Keratinocyte (primary cell): ENCODE results near the gene RNASE8. TPM values are rescaled to one million over a fixed set of nuclear protein-coding genes. Genes with fewer than 3 reads are reported as not detected.

Experiments
- DNase-seq: peaks from one replicate; pipeline ENCODE4 v3.0.0-alpha.2; 2011; ENCODE audit warnings: low read depth, missing footprints, low spot score
- FAIRE-seq: peaks from 2 replicates; lab custom pipeline; 2011; peaks lifted over from hg19 to GRCh38; lab: Jason Lieb, UNC
- H2AFZ ChIP-seq: 2 replicates; pipeline ENCODE4 v1.6.0; 2012; ENCODE audit warnings: low read length, control low read depth, inconsistent platforms; ENCODE audit not compliant: control insufficient read depth
- H3K27ac ChIP-seq: 2 replicates; pipeline ENCODE4 v1.5.1; 2011; ENCODE audit warnings: low read length; ENCODE audit not compliant: control insufficient read depth, insufficient read depth
- H3K27me3 ChIP-seq: 3 replicates; pipeline ENCODE4 v1.6.0; 2011; ENCODE audit warnings: low read length; ENCODE audit not compliant: control insufficient read depth, insufficient read depth; ENCODE audit errors: extremely low read depth
- H3K36me3 ChIP-seq, 2 experiments: 2 replicates in 1 of 2; 3 replicates in 1 of 2; pipeline ENCODE4 v1.5.1; 2011; ENCODE audit warnings: low read length in 2 of 2, mild to moderate bottlenecking in 1 of 2; ENCODE audit not compliant: control insufficient read depth in 2 of 2, insufficient read depth in 2 of 2; ENCODE audit errors: extremely low read depth in 1 of 2
- H3K4me1 ChIP-seq: 3 replicates; pipeline ENCODE4 v1.5.1; 2011; ENCODE audit warnings: low read length; ENCODE audit not compliant: control insufficient read depth, insufficient read depth; ENCODE audit errors: extremely low read depth
- H3K4me2 ChIP-seq: 3 replicates; pipeline ENCODE4 v1.6.0; 2011; ENCODE audit warnings: low read depth, low read length; ENCODE audit not compliant: control insufficient read depth, insufficient read depth; ENCODE audit errors: extremely low read depth
- H3K4me3 ChIP-seq, 3 experiments: fragments of 200-600 bp in 1 of 3; sonication (generic) in 1 of 3; 2 replicates in 2 of 3; 3 replicates in 1 of 3; pipeline ENCODE4 v1.5.1; 2011 to 2016; ENCODE audit warnings: low read length in 3 of 3, mild to moderate bottlenecking in 3 of 3, control low read depth in 2 of 3, inconsistent platforms in 1 of 3, low read depth in 1 of 3, mixed read lengths in 1 of 3, mixed run types in 1 of 3, moderate library complexity in 1 of 3; ENCODE audit not compliant: control insufficient read depth in 2 of 3, insufficient read depth in 2 of 3; ENCODE audit errors: extremely low read depth in 1 of 3
- H3K79me2 ChIP-seq: 2 replicates; pipeline ENCODE4 v1.6.0; 2012; ENCODE audit warnings: low read length; ENCODE audit not compliant: control insufficient read depth, insufficient read depth
- H3K9ac ChIP-seq: 3 replicates; pipeline ENCODE4 v1.6.0; 2011; ENCODE audit warnings: low read length; ENCODE audit not compliant: control insufficient read depth, insufficient read depth; ENCODE audit errors: extremely low read depth
- H3K9me1 ChIP-seq: 3 replicates; pipeline ENCODE4 v1.6.0; 2011; ENCODE audit warnings: low read length; ENCODE audit not compliant: control insufficient read depth, insufficient read depth; ENCODE audit errors: extremely low read depth
- H3K9me3 ChIP-seq: 2 replicates; pipeline ENCODE4 v1.5.1; 2012; ENCODE audit warnings: low read depth, low read length; ENCODE audit not compliant: control insufficient read depth
- H4K20me1 ChIP-seq: 3 replicates; pipeline ENCODE4 v1.6.0; 2011; ENCODE audit warnings: low read length; ENCODE audit not compliant: control insufficient read depth, insufficient read depth; ENCODE audit errors: extremely low read depth
- EZH2 ChIP-seq: IDR thresholded peaks from one replicate; pipeline ENCODE4 v1.6.1; 2012; ENCODE audit warnings: inconsistent platforms, mild to moderate bottlenecking, low read length, moderate library complexity
- dilution Hi-C: fragments of 300-500 bp; cut with MboI; formaldehyde crosslinking; loops from one replicate; pipeline ENCODE4 v1.7.0; 2020; ENCODE audit warnings: low sequenced_read_pairs; ENCODE audit not compliant: extremely low pct_ligation_motif_present
- polyA plus RNA-seq, 5 experiments: library from polyadenylated mRNA; depleted of rRNA in 3 of 5; stranded (reverse) in 3 of 5; stranded (forward) in 1 of 5; unstranded in 1 of 5; fragments of >200 nt; gene quantifications; 1 replicate in 1 of 5; 2 replicates in 3 of 5; 3 replicates in 1 of 5; pipeline versions ENCODE4 v1.2.1 to v1.2.3, GENCODE V29; 2011 to 2012; ENCODE audit warnings: missing spikeins in 2 of 5, low read depth in 1 of 5, low replicate concordance in 1 of 5
- TF ChIP-seq, protein P1 (sequence below), 3 experiments: IDR thresholded peaks in 1 of 3; conservative IDR thresholded peaks in 1 of 3; optimal IDR thresholded peaks in 1 of 3; 2 replicates in 2 of 3; 3 replicates in 1 of 3; pipeline versions ENCODE3 to v1.5.1; 2011; ENCODE audit warnings: low read length in 3 of 3, mild to moderate bottlenecking in 3 of 3, moderate library complexity in 2 of 3, control low read depth in 1 of 3, inconsistent platforms in 1 of 3; ENCODE audit not compliant: insufficient read depth in 2 of 3; ENCODE audit errors: extremely low read depth in 1 of 3

RNASE8 gene
- polyA plus RNA-seq, 1 donor (not counting 4 experiments of a cell fraction or from before 2014, with no cell fraction given) = not detected

DNA sequence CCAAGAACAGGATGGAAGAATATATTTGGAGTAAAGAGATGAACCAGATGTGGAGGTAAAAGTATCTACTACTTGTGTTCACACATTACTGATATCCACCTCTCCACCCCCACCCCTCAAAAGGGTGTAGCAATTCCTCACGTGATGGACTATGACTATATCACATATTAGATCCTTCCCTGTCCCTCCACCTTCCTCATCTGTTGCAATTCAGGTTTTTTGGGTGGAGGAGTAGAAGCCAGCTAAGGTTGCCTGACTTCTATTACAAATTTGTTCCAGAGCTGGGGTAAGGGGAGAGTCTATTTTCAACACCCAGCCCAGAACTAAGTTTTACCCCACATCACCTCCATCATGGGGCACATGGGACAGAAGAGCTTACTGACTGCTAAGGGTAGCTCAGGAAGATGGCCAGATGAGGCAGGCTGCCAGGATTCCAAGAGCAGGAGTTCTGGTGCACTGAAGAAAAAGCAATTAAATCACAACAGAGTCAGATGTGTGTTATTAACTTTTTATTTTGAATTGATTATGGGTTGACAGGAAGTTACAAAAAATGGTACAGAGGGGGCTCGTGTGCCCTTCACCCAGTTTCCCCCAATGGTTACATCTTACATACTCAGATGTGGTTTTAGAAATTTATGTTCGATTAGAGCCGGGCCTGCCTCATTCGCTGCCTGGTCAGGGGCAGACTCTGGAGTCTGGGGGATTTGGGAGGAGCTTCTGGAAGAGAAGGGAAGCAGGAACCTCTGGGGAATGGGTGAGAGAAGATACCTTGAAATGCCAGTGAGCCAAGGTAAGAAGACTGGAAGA lies 25.1 kb upstream of the RNASE8 start:
- FAIRE-seq (no peak), DNase-seq (no peak)
- Histone ChIP-seq H3K36me3 (no peaks in the 10 kb centered on the region), H3K27me3 (peaks cover 3% of the 10 kb centered on the region), H3K4me1 (no peaks in the 10 kb centered on the region), H3K9me1 (no peaks in the 10 kb centered on the region), H3K4me3 (no peak overlapping the region), H4K20me1 (no peaks in the 10 kb centered on the region), H3K4me2 (no peak overlapping the region), H3K27ac (no peak overlapping the region), H3K9ac (no peak overlapping the region), H3K9me3 (no peaks in the 10 kb centered on the region), H2AFZ (no peak overlapping the region), H3K79me2 (no peaks in the 10 kb centered on the region)
- no peak for TF ChIP-seq EZH2
- TF ChIP-seq, protein P1, sequence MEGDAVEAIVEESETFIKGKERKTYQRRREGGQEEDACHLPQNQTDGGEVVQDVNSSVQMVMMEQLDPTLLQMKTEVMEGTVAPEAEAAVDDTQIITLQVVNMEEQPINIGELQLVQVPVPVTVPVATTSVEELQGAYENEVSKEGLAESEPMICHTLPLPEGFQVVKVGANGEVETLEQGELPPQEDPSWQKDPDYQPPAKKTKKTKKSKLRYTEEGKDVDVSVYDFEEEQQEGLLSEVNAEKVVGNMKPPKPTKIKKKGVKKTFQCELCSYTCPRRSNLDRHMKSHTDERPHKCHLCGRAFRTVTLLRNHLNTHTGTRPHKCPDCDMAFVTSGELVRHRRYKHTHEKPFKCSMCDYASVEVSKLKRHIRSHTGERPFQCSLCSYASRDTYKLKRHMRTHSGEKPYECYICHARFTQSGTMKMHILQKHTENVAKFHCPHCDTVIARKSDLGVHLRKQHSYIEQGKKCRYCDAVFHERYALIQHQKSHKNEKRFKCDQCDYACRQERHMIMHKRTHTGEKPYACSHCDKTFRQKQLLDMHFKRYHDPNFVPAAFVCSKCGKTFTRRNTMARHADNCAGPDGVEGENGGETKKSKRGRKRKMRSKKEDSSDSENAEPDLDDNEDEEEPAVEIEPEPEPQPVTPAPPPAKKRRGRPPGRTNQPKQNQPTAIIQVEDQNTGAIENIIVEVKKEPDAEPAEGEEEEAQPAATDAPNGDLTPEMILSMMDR (optimal IDR thresholded peaks at IDR 0.05 in 1 of 3, IDR thresholded peaks at IDR 0.05 in 1 of 3, conservative IDR thresholded peaks at IDR 0.05 in 1 of 3; ENCODE audit: extremely low read depth in 1 of 3, insufficient read depth in 2 of 3, low read length in 3 of 3) = no peak
- dilution Hi-C loops = no loop called here

DNA sequence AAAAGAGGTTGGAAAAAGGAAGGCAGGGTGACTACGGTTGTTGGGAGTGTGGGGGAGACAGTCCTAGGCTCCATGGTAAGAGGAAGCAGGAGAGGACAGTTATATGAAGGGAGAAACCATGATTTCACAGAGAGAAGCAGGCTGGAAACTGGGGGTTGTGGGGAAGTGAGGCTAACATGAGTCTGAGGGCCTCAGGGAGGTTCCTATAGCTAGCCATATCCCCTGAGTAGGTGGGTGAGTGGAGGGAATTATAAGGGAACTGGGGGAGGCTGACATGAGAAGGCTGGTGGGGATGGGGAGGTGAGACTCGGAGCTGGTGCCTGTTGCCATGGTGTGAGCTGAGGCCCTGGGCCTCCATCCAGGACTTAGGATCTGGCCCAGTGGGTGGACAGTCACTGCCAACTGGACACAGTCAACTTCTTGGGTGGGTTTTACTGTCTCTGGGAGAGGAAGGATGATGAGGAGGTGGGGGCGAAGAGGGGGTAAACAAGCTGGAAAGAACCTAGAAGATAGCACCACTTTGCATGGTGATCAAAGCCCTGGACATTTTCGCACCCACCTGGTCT lies 24.4 kb upstream of the RNASE8 start:
- H3K4me2 ChIP-seq = no peak overlapping the region
- no peaks in the 10 kb centered on the region for H4K20me1 ChIP-seq
- dilution Hi-C loops = no loop called here
- no peaks in the 10 kb centered on the region for H3K9me3 ChIP-seq
- H3K79me2 ChIP-seq = no peaks in the 10 kb centered on the region
- no peak overlapping the region for H3K4me3 ChIP-seq
- H3K36me3 ChIP-seq = no peaks in the 10 kb centered on the region
- no peak for DNase-seq
- no peak overlapping the region for H2AFZ ChIP-seq
- no peak for TF ChIP-seq EZH2
- TF ChIP-seq, protein P1 (optimal IDR thresholded peaks at IDR 0.05 in 1 of 3, IDR thresholded peaks at IDR 0.05 in 1 of 3, conservative IDR thresholded peaks at IDR 0.05 in 1 of 3; ENCODE audit: extremely low read depth in 1 of 3, insufficient read depth in 2 of 3, low read length in 3 of 3) = no peak
- H3K9ac ChIP-seq = no peak overlapping the region
- no peak for FAIRE-seq
- no peaks in the 10 kb centered on the region for H3K4me1 ChIP-seq
- H3K27ac ChIP-seq = no peak overlapping the region
- no peaks in the 10 kb centered on the region for H3K9me1 ChIP-seq
- H3K27me3 ChIP-seq = peaks cover 3% of the 10 kb centered on the region
